ENCODE results near the gene B4GALT5. TPM values are rescaled to one million over a fixed set of nuclear protein-coding genes. Genes with fewer than 3 reads are reported as not detected.

B4GALT5 gene
- total and polyA plus RNA-seq, 9 donors: 18.4 to 45.6 (median 37.5) TPM

GRCh38 chr20:49705358-49705757 is 8.3 kb downstream of the B4GALT5 start:
- no peak for DNase-seq
- no peak overlapping the region for H3K27ac ChIP-seq (ENCODE audit: low read length)
- WGBS (ENCODE audit: insufficient coverage): 44% methylated on average over 1 of the region's 4 CpGs
- peaks cover 8% of the 10 kb centered on the region for H3K4me1 ChIP-seq (ENCODE audit: control insufficient read depth, insufficient read depth, low read length)
- no peaks in the 10 kb centered on the region for H3K36me3 ChIP-seq (ENCODE audit: control insufficient read depth, insufficient read depth, low read length)
- H3K4me3 ChIP-seq (ENCODE audit: low read length): no peak overlapping the region
- H3K27me3 ChIP-seq (ENCODE audit: control insufficient read depth, insufficient read depth, low read length): no peaks in the 10 kb centered on the region
- no peaks in the 10 kb centered on the region for H3K9me3 ChIP-seq (replicated peaks; ENCODE audit: control insufficient read depth, low read depth, low read length)

GRCh38 chr20:49704932-49705336 is 8.7 kb downstream of the B4GALT5 start:
- no peaks in the 10 kb centered on the region for H3K9me3 ChIP-seq (replicated peaks; ENCODE audit: control insufficient read depth, low read depth, low read length)
- H3K36me3 ChIP-seq (ENCODE audit: control insufficient read depth, insufficient read depth, low read length): no peaks in the 10 kb centered on the region
- no peak overlapping the region for H3K4me3 ChIP-seq (ENCODE audit: low read length)
- no CpG with 5 or more reads among the region's 1 CpG for WGBS (ENCODE audit: insufficient coverage)
- H3K4me1 ChIP-seq (ENCODE audit: control insufficient read depth, insufficient read depth, low read length): peaks cover 8% of the 10 kb centered on the region
- H3K27ac ChIP-seq (ENCODE audit: low read length): no peak overlapping the region
- DNase-seq: no peak
- no peaks in the 10 kb centered on the region for H3K27me3 ChIP-seq (ENCODE audit: control insufficient read depth, insufficient read depth, low read length)

GRCh38 chr20:49701916-49702315 is 11.8 kb downstream of the B4GALT5 start:
- no peaks in the 10 kb centered on the region for H3K36me3 ChIP-seq (ENCODE audit: control insufficient read depth, insufficient read depth, low read length)
- no peaks in the 10 kb centered on the region for H3K27me3 ChIP-seq (ENCODE audit: control insufficient read depth, insufficient read depth, low read length)
- H3K27ac ChIP-seq (ENCODE audit: low read length): no peak overlapping the region
- peaks cover 13% of the 10 kb centered on the region for H3K4me1 ChIP-seq (ENCODE audit: control insufficient read depth, insufficient read depth, low read length)
- no peak overlapping the region for H3K4me3 ChIP-seq (ENCODE audit: low read length)
- DNase-seq: no peak
- H3K9me3 ChIP-seq (replicated peaks; ENCODE audit: control insufficient read depth, low read depth, low read length): no peaks in the 10 kb centered on the region
- 100% methylated on average over 1 of the region's 8 CpGs for WGBS (ENCODE audit: insufficient coverage)

GRCh38 chr20:49701241-49701790 is 12.4 kb downstream of the B4GALT5 start:
- Histone ChIP-seq H3K27me3 (ENCODE audit: control insufficient read depth, insufficient read depth, low read length) (no peaks in the 10 kb centered on the region), H3K27ac (ENCODE audit: low read length) (no peak overlapping the region), H3K4me3 (ENCODE audit: low read length) (no peak overlapping the region), H3K9me3 (replicated peaks; ENCODE audit: control insufficient read depth, low read depth, low read length) (no peaks in the 10 kb centered on the region), H3K36me3 (ENCODE audit: control insufficient read depth, insufficient read depth, low read length) (no peaks in the 10 kb centered on the region), H3K4me1 (ENCODE audit: control insufficient read depth, insufficient read depth, low read length) (peaks cover 11% of the 10 kb centered on the region)
- no CpG with 5 or more reads among the region's 5 CpGs for whole genome bisulfite sequencing (ENCODE audit: insufficient coverage)
- no peak for DNase-seq

GRCh38 chr20:49700411-49701185 is 13.1 kb downstream of the B4GALT5 start:
- no peak overlapping the region for H3K27ac ChIP-seq (ENCODE audit: low read length)

GRCh38 chr20:49699200-49699992 is 14.3 kb downstream of the B4GALT5 start:
- WGBS (ENCODE audit: insufficient coverage): 61% methylated on average over 2 of the region's 6 CpGs
- no peak overlapping the region for H3K27ac ChIP-seq (ENCODE audit: low read length)
- no peaks in the 10 kb centered on the region for H3K27me3 ChIP-seq (ENCODE audit: control insufficient read depth, insufficient read depth, low read length)
- no peaks in the 10 kb centered on the region for H3K9me3 ChIP-seq (replicated peaks; ENCODE audit: control insufficient read depth, low read depth, low read length)
- DNase-seq: no peak
- no peaks in the 10 kb centered on the region for H3K36me3 ChIP-seq (ENCODE audit: control insufficient read depth, insufficient read depth, low read length)
- peaks cover 11% of the 10 kb centered on the region for H3K4me1 ChIP-seq (ENCODE audit: control insufficient read depth, insufficient read depth, low read length)
- no peak overlapping the region for H3K4me3 ChIP-seq (ENCODE audit: low read length)

More at GRCh38 chr20:49700411-49701185, 13.1 kb downstream of the B4GALT5 start:
- WGBS (ENCODE audit: insufficient coverage): 61% methylated on average over 3 of the region's 7 CpGs
- Histone ChIP-seq H3K9me3 (replicated peaks; ENCODE audit: control insufficient read depth, low read depth, low read length) (no peaks in the 10 kb centered on the region), H3K4me3 (ENCODE audit: low read length) (no peak overlapping the region), H3K4me1 (ENCODE audit: control insufficient read depth, insufficient read depth, low read length) (peaks cover 11% of the 10 kb centered on the region), H3K27me3 (ENCODE audit: control insufficient read depth, insufficient read depth, low read length) (no peaks in the 10 kb centered on the region), H3K36me3 (ENCODE audit: control insufficient read depth, insufficient read depth, low read length) (no peaks in the 10 kb centered on the region)
- DNase-seq: no peak

- Histone ChIP-seq H3K4me3 (ENCODE audit: low read length) (no peak overlapping the region), H3K36me3 (ENCODE audit: control insufficient read depth, insufficient read depth, low read length) (no peaks in the 10 kb centered on the region), H3K27ac (ENCODE audit: low read length) (no peak overlapping the region), H3K9me3 (replicated peaks; ENCODE audit: control insufficient read depth, low read depth, low read length) (no peaks in the 10 kb centered on the region), H3K4me1 (ENCODE audit: control insufficient read depth, insufficient read depth, low read length) (peaks cover 11% of the 10 kb centered on the region), H3K27me3 (ENCODE audit: control insufficient read depth, insufficient read depth, low read length) (no peaks in the 10 kb centered on the region)
- WGBS (ENCODE audit: insufficient coverage): 100% methylated on average over 1 of the region's 5 CpGs
- DNase-seq: no peak
Observed at GRCh38 chr20:49698477-49698876, 15.2 kb downstream of the B4GALT5 start.

- DNase-seq: no peak
- Histone ChIP-seq H3K4me1 (ENCODE audit: control insufficient read depth, insufficient read depth, low read length) (peaks cover 11% of the 10 kb centered on the region), H3K9me3 (replicated peaks; ENCODE audit: control insufficient read depth, low read depth, low read length) (no peaks in the 10 kb centered on the region), H3K27ac (ENCODE audit: low read length) (no peak overlapping the region), H3K4me3 (ENCODE audit: low read length) (no peak overlapping the region), H3K36me3 (ENCODE audit: control insufficient read depth, insufficient read depth, low read length) (no peaks in the 10 kb centered on the region), H3K27me3 (ENCODE audit: control insufficient read depth, insufficient read depth, low read length) (no peaks in the 10 kb centered on the region)
- 100% methylated on average over 1 of the region's 6 CpGs for WGBS (ENCODE audit: insufficient coverage)
Observed at GRCh38 chr20:49697071-49697470, 16.6 kb downstream of the B4GALT5 start.

- Histone ChIP-seq H3K4me1 (ENCODE audit: control insufficient read depth, insufficient read depth, low read length) (peaks cover 7% of the 10 kb centered on the region), H3K36me3 (ENCODE audit: control insufficient read depth, insufficient read depth, low read length) (no peaks in the 10 kb centered on the region), H3K27me3 (ENCODE audit: control insufficient read depth, insufficient read depth, low read length) (no peaks in the 10 kb centered on the region), H3K27ac (ENCODE audit: low read length) (no peak overlapping the region), H3K4me3 (ENCODE audit: low read length) (no peak overlapping the region), H3K9me3 (replicated peaks; ENCODE audit: control insufficient read depth, low read depth, low read length) (no peaks in the 10 kb centered on the region)
- no peak for DNase-seq
- no CpG with 5 or more reads among the region's 2 CpGs for WGBS (ENCODE audit: insufficient coverage)
Observed at GRCh38 chr20:49696594-49696993, 17.1 kb downstream of the B4GALT5 start.

GRCh38 chr20:49695830-49696229 is 17.8 kb downstream of the B4GALT5 start:
- Histone ChIP-seq H3K4me3 (ENCODE audit: low read length) (no peak overlapping the region), H3K27me3 (ENCODE audit: control insufficient read depth, insufficient read depth, low read length) (no peaks in the 10 kb centered on the region), H3K36me3 (ENCODE audit: control insufficient read depth, insufficient read depth, low read length) (no peaks in the 10 kb centered on the region), H3K27ac (ENCODE audit: low read length) (no peak overlapping the region), H3K4me1 (ENCODE audit: control insufficient read depth, insufficient read depth, low read length) (peaks cover 7% of the 10 kb centered on the region), H3K9me3 (replicated peaks; ENCODE audit: control insufficient read depth, low read depth, low read length) (no peaks in the 10 kb centered on the region)
- no CpG with 5 or more reads among the region's 3 CpGs for WGBS (ENCODE audit: insufficient coverage)
- DNase-seq: no peak

Data from muscle of leg (tissue), 11 donors.